ENCODE results near the gene RSRC1.

DNA sequence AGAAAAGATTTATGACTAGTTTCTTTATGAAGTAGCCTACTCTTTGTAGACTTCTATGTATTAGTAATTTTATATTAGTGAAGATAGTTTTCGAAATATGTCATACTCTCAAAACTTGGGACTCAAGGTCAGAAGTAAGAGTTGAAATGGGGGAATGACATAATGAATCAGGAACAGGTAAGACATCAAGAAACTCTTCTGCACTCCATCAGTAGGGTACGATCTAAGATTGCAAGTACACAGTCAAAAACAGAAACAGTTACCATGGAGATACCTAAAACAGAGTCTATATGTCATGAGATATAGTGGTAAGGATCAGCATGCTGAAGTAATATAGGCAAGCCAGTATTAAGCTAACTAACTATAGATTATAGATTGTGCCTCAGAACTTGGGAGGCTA is 274.1 kb downstream of the RSRC1 start:
- TF ChIP-seq EP300 (IDR thresholded peaks at IDR 0.05) (no peak), POLR2AphosphoS5 (IDR thresholded peaks at IDR 0.05) (no peak), POLR2A (IDR thresholded peaks at IDR 0.05) (no peak)
- TF ChIP-seq, protein P1, sequence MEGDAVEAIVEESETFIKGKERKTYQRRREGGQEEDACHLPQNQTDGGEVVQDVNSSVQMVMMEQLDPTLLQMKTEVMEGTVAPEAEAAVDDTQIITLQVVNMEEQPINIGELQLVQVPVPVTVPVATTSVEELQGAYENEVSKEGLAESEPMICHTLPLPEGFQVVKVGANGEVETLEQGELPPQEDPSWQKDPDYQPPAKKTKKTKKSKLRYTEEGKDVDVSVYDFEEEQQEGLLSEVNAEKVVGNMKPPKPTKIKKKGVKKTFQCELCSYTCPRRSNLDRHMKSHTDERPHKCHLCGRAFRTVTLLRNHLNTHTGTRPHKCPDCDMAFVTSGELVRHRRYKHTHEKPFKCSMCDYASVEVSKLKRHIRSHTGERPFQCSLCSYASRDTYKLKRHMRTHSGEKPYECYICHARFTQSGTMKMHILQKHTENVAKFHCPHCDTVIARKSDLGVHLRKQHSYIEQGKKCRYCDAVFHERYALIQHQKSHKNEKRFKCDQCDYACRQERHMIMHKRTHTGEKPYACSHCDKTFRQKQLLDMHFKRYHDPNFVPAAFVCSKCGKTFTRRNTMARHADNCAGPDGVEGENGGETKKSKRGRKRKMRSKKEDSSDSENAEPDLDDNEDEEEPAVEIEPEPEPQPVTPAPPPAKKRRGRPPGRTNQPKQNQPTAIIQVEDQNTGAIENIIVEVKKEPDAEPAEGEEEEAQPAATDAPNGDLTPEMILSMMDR (IDR thresholded peaks at IDR 0.05): no peak

Data from sigmoid colon (tissue), 4 donors.